Putamen (tissue), 1 donor: ENCODE results near the gene PKIG.

ENCODE experiments used
- DNase-seq: peaks from one replicate; pipeline ENCODE4 v3.0.0-alpha.2; 2016; ENCODE audit warnings: low spot score

Gene PKIG

DNA sequence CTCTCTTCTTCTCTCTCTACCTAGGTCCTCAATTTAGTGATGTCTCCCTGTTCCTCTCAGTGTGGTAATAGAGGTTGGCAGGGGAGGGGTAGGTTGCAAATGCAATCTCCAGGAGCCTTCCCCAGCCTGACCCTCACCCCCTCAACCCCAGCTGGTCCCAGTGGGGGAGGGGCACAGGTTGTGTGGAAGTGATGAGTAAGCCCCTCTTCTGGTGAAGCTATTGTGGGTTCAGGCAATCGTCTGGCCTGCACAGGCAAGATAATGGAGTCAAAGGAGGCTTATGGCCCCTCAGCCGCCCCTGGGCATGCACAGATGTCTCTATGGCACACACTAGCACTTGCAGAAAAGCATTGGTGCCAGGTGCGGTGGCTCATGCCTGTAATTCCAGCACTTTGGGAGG lies 79.9 kb downstream of the PKIG start:
- DNase-seq = no peak

DNA sequence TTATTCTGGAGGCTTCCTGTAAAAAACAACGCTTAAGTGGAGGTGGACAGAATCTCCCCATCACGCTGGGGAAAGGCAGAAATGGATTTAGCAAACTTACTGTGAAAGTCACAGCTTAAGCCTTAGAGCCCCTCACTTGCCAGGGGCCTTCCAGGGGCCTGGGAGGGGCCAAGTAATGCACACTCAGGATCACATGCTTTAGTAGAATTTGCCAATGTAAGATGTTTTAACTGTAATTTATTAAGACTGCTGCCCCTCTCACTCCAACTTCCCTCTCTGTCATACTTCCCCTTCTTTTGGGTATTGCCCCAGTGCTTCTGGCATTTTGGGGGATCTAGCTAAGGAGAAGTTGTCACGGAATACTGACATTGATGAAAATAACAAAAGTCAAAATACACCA lies 81.8 kb downstream of the PKIG start:
- DNase-seq = no peak

DNA sequence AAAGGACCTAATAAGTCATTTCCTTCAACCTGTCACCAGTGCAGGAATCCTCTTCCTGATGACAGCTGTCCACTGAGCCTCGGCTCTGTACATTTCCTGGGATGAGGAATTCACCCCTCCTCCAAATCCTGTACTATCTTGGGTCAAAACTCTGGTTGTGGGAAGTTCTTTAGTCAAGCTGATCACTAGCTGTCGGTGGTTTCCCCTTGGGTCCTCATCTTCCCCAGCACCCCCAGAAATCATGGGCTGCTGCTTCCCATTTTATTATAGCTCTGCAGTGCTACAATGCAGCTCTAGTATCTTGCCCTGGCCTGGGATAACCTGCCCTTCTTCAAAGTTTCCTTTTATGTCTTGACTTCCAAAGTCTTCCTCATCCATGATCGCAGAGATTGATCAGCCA lies 83.7 kb downstream of the PKIG start:
- no peak for DNase-seq
